Measurements from ENCODE around the gene ANO1.

Gene ANO1

DNA sequence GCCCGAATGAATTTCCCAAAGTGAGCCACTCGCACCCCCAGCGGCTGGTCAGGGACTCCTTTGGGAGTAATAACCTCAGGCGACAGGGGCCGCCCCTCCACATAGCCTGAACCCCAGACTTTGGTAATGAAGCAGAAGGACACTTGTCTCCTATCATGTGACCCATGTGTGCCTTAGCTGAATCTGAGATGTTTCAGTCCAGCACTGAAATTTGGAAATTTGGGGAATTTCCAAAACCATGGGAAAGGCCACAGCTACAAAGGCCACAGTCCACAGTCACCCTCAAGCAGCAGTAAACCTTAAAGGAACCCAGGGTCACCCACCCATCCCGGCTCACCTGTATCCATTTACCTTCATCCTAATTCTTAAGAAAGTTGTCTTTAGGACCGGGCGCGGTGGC is 73.6 kb downstream of the ANO1 start:
- TF ChIP-seq ARNTL (CRISPR knock-in tag; IDR thresholded peaks at IDR 0.05; ENCODE audit: borderline replicate concordance, low read depth): no peak
- no peak for TF ChIP-seq PPARA (CRISPR knock-in tag; IDR thresholded peaks at IDR 0.05; ENCODE audit: borderline replicate concordance)
- TF ChIP-seq ZC3H10 (CRISPR knock-in tag; IDR thresholded peaks at IDR 0.05): no peak
- no peak for TF ChIP-seq BACH2 (CRISPR knock-in tag; IDR thresholded peaks at IDR 0.05; ENCODE audit: borderline replicate concordance)
- TF ChIP-seq ESRRG (CRISPR knock-in tag; IDR thresholded peaks at IDR 0.05): no peak
- no peak for TF ChIP-seq CSRNP3 (CRISPR knock-in tag; IDR thresholded peaks at IDR 0.05)
- TF ChIP-seq OSR1 (CRISPR knock-in tag; IDR thresholded peaks at IDR 0.05): no peak
- no peak for TF ChIP-seq CREB5 (CRISPR knock-in tag; IDR thresholded peaks at IDR 0.05; ENCODE audit: low read depth)
- no peak for TF ChIP-seq PATZ1 (CRISPR knock-in tag; IDR thresholded peaks at IDR 0.05; ENCODE audit: borderline replicate concordance)
- no peak for TF ChIP-seq ISL1 (CRISPR knock-in tag; IDR thresholded peaks at IDR 0.05)
- TF ChIP-seq, protein P1, sequence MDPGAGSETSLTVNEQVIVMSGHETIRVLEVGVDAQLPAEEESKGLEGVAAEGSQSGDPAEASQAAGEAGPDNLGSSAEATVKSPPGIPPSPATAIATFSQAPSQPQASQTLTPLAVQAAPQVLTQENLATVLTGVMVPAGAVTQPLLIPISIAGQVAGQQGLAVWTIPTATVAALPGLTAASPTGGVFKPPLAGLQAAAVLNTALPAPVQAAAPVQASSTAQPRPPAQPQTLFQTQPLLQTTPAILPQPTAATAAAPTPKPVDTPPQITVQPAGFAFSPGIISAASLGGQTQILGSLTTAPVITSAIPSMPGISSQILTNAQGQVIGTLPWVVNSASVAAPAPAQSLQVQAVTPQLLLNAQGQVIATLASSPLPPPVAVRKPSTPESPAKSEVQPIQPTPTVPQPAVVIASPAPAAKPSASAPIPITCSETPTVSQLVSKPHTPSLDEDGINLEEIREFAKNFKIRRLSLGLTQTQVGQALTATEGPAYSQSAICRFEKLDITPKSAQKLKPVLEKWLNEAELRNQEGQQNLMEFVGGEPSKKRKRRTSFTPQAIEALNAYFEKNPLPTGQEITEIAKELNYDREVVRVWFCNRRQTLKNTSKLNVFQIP (CRISPR knock-in tag; IDR thresholded peaks at IDR 0.05; ENCODE audit: borderline replicate concordance, low read depth): no peak
- TF ChIP-seq TCF4 (CRISPR knock-in tag; IDR thresholded peaks at IDR 0.05; ENCODE audit: borderline replicate concordance): no peak
- no peak for TF ChIP-seq RARB (CRISPR knock-in tag; IDR thresholded peaks at IDR 0.05)
- TF ChIP-seq ZFP3 (CRISPR knock-in tag; IDR thresholded peaks at IDR 0.05): no peak
- no peak for TF ChIP-seq ZNF565 (CRISPR knock-in tag; conservative IDR thresholded peaks at IDR 0.05; ENCODE audit: low read depth)
- ATAC-seq: no peak

- TF ChIP-seq TSHZ2 (CRISPR knock-in tag; IDR thresholded peaks at IDR 0.05) (no peak), RARB (CRISPR knock-in tag; IDR thresholded peaks at IDR 0.05) (no peak), ZNF70 (CRISPR knock-in tag; IDR thresholded peaks at IDR 0.05) (no peak), ISL1 (CRISPR knock-in tag; IDR thresholded peaks at IDR 0.05) (no peak), ARNTL (CRISPR knock-in tag; IDR thresholded peaks at IDR 0.05; ENCODE audit: borderline replicate concordance, low read depth) (no peak), ZFP3 (CRISPR knock-in tag; IDR thresholded peaks at IDR 0.05) (no peak), GLIS3 (CRISPR knock-in tag; IDR thresholded peaks at IDR 0.05) (no peak), SNAI2 (CRISPR knock-in tag; IDR thresholded peaks at IDR 0.05) (no peak), ZFP30 (CRISPR knock-in tag; IDR thresholded peaks at IDR 0.05) (no peak), PPARA (CRISPR knock-in tag; IDR thresholded peaks at IDR 0.05; ENCODE audit: borderline replicate concordance) (no peak), OSR1 (CRISPR knock-in tag; IDR thresholded peaks at IDR 0.05) (no peak), PATZ1 (CRISPR knock-in tag; IDR thresholded peaks at IDR 0.05; ENCODE audit: borderline replicate concordance) (no peak), BACH2 (CRISPR knock-in tag; IDR thresholded peaks at IDR 0.05; ENCODE audit: borderline replicate concordance) (no peak), ZNF565 (CRISPR knock-in tag; conservative IDR thresholded peaks at IDR 0.05; ENCODE audit: low read depth) (no peak)
- TF ChIP-seq, protein P1 (CRISPR knock-in tag; IDR thresholded peaks at IDR 0.05; ENCODE audit: borderline replicate concordance, low read depth): no peak
- ATAC-seq: no peak
Observed at GRCh38 chr11:70153133-70153727, 75.1 kb downstream of the ANO1 start.

Measured in SK-N-SH treated with all-trans-retinoic acid at 6 μM for 48 hours (cell line).